ENCODE results near the gene C11orf86.

The C11orf86 gene

DNA sequence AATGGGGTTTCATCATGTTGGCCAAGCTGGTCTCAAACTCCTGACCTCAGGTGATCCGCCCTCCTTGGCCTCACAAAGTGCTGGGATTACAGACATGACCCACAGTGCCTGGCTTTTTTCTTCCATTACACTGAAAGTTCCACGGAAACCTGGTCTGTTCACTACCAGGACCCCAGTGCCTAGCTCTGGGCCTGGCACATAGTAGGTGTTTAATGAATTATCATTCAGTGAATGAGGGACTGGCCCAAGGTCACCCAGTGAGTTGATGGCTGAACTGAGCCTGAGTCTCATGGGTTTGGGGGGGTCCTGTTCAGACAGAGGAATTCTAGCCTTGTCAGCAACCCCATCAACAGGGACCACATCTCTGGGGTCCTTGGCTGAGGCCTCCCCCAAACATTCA is 3.1 kb downstream of the C11orf86 start:
- Histone ChIP-seq H3K79me2 (ENCODE audit: insufficient read depth, low read length) (no peaks in the 10 kb centered on the region), H4K20me1 (ENCODE audit: insufficient read depth, low read length) (peaks cover 10% of the 10 kb centered on the region), H3K36me3 (ENCODE audit: insufficient read depth, low read length) (no peaks in the 10 kb centered on the region), H3K9ac (ENCODE audit: low read depth, low read length) (no peak overlapping the region), H3K27me3 (ENCODE audit: insufficient read depth, low read length, poor library complexity) (no peaks in the 10 kb centered on the region), H3K27ac (ENCODE audit: low read length) (no peak overlapping the region), H2AFZ (ENCODE audit: low read depth, low read length) (no peak overlapping the region), H3K4me1 (ENCODE audit: insufficient read depth, low read length) (peaks cover 16% of the 10 kb centered on the region), H3K4me3 (ENCODE audit: low read depth in 1 of 2, low read length in 2 of 2) (no peak overlapping the region), H3K9me3 (ENCODE audit: insufficient read depth, low read length, severe bottlenecking) (no peaks in the 10 kb centered on the region), H3K4me2 (ENCODE audit: insufficient read depth, low read length) (no peak overlapping the region)
- DNase-seq (no peak), ATAC-seq (ENCODE audit: insufficient read depth, low read depth) (no peak)
- TF ChIP-seq EZH2 (IDR thresholded peaks at IDR 0.05; ENCODE audit: borderline replicate concordance, low read depth, low read length, severe bottlenecking) (no peak), CTCF (IDR thresholded peaks at IDR 0.05; ENCODE audit: borderline replicate concordance, extremely low read depth, low read length, poor library complexity, severe bottlenecking) (no peak)

DNA sequence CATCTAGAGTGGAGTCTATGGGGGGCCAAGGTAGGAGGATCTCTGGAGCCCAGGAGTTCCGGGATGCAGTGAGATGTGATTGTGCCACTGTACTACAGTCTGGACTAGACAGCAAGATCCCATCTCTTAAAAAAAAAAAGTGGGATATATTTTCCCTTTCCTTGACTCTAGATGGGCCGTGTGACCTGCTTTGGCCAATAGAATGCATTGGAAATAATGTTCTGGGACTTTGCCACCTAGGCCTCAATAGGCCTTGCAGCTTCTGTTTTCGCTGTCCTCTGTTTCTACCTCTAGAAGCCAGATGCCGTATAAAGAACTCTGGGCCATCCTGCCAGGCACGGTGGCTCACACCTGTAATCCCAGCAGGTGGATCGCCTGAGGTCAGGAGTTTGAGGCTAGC is 3.6 kb downstream of the C11orf86 start:
- H3K4me1 ChIP-seq (ENCODE audit: insufficient read depth, low read length) = peaks cover 16% of the 10 kb centered on the region
- TF ChIP-seq EZH2 (IDR thresholded peaks at IDR 0.05; ENCODE audit: borderline replicate concordance, low read depth, low read length, severe bottlenecking) = no peak
- TF ChIP-seq CTCF (IDR thresholded peaks at IDR 0.05; ENCODE audit: borderline replicate concordance, extremely low read depth, low read length, poor library complexity, severe bottlenecking) = no peak
- no peak for ATAC-seq (ENCODE audit: insufficient read depth, low read depth)

GRCh38 chr11:66979336-66979980 is 4.4 kb downstream of the C11orf86 start:
- DNase-seq (no peak), ATAC-seq (ENCODE audit: insufficient read depth, low read depth) (no peak)

More for the DNA sequence above, 3.6 kb downstream of the C11orf86 start:
- H3K9ac ChIP-seq (ENCODE audit: low read depth, low read length) = no peak overlapping the region
- no peak for DNase-seq
- no peak overlapping the region for H3K4me2 ChIP-seq (ENCODE audit: insufficient read depth, low read length)
- peaks cover 10% of the 10 kb centered on the region for H4K20me1 ChIP-seq (ENCODE audit: insufficient read depth, low read length)
- H3K79me2 ChIP-seq (ENCODE audit: insufficient read depth, low read length) = no peaks in the 10 kb centered on the region
- H2AFZ ChIP-seq (ENCODE audit: low read depth, low read length) = no peak overlapping the region
- H3K27ac ChIP-seq (ENCODE audit: low read length) = no peak overlapping the region
- H3K27me3 ChIP-seq (ENCODE audit: insufficient read depth, low read length, poor library complexity) = no peaks in the 10 kb centered on the region
- H3K4me3 ChIP-seq (ENCODE audit: low read depth in 1 of 2, low read length in 2 of 2) = no peak overlapping the region
- H3K9me3 ChIP-seq (ENCODE audit: insufficient read depth, low read length, severe bottlenecking) = no peaks in the 10 kb centered on the region
- no peaks in the 10 kb centered on the region for H3K36me3 ChIP-seq (ENCODE audit: insufficient read depth, low read length)

More at GRCh38 chr11:66979336-66979980, 4.4 kb downstream of the C11orf86 start:
- no peak overlapping the region for H3K4me2 ChIP-seq (ENCODE audit: insufficient read depth, low read length)
- H2AFZ ChIP-seq (ENCODE audit: low read depth, low read length) = no peak overlapping the region
- no peak overlapping the region for H3K9ac ChIP-seq (ENCODE audit: low read depth, low read length)
- H3K27me3 ChIP-seq (ENCODE audit: insufficient read depth, low read length, poor library complexity) = no peaks in the 10 kb centered on the region
- no peaks in the 10 kb centered on the region for H3K79me2 ChIP-seq (ENCODE audit: insufficient read depth, low read length)
- TF ChIP-seq CTCF (IDR thresholded peaks at IDR 0.05; ENCODE audit: borderline replicate concordance, extremely low read depth, low read length, poor library complexity, severe bottlenecking) (no peak), EZH2 (IDR thresholded peaks at IDR 0.05; ENCODE audit: borderline replicate concordance, low read depth, low read length, severe bottlenecking) (no peak)
- H3K36me3 ChIP-seq (ENCODE audit: insufficient read depth, low read length) = no peaks in the 10 kb centered on the region
- H3K4me1 ChIP-seq (ENCODE audit: insufficient read depth, low read length) = peaks cover 16% of the 10 kb centered on the region
- peaks cover 10% of the 10 kb centered on the region for H4K20me1 ChIP-seq (ENCODE audit: insufficient read depth, low read length)
- no peak overlapping the region for H3K27ac ChIP-seq (ENCODE audit: low read length)
- no peaks in the 10 kb centered on the region for H3K9me3 ChIP-seq (ENCODE audit: insufficient read depth, low read length, severe bottlenecking)
- H3K4me3 ChIP-seq (ENCODE audit: low read depth in 1 of 2, low read length in 2 of 2) = no peak overlapping the region
